ENCODE results near the gene MICAL2.
A peak's percentile ranks its signal among the peaks of the same experiment; 100 is the strongest.

The MICAL2 gene

GRCh38 chr11:12099132-12099873, 11.1 kb upstream of the MICAL2 start:
- DNase-seq (ENCODE audit: low spot score), result peak; percentile 25

DNA sequence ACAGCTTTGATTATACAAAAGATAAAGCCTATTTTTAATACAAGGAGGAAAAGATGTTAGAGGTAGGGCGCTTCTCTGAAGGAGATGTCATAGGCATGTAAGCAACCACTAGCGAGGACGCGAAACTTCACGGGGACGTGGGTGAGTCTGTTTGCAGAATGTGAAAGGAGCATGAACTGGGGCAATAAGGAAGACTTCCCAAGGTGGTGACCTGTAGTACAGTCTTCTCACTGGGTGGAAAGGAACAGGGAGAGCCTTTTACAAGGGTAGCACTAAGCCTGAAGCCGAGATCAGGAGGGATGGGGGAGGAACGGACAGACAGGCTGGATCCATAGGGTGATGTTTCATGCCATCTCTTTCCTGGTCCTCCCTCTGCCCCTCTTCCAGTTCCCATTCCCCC, 10.0 kb upstream of the MICAL2 start:
- no peak for DNase-seq (ENCODE audit: low spot score)

DNA sequence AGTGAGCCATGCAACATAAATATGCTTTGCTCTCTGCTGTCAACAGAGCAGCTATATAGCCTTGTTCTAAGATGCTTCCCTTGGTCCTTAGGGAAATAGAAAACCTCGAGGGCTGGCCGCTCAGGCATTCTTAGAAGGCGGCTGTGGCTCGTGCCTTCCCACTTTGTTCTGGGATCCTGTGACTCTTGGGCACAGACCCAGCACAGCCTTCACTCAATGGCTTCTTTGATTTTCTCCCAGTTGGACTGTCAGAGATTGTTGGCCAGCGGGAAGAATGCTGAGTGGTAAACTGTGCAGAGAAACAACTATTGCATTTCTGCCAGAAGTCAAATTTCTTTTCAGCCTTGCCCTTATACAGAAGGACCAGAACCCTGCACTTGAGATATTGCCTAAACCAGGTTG, 9.5 kb upstream of the MICAL2 start:
- DNase-seq (ENCODE audit: low spot score), result peak; percentile 95

DNA sequence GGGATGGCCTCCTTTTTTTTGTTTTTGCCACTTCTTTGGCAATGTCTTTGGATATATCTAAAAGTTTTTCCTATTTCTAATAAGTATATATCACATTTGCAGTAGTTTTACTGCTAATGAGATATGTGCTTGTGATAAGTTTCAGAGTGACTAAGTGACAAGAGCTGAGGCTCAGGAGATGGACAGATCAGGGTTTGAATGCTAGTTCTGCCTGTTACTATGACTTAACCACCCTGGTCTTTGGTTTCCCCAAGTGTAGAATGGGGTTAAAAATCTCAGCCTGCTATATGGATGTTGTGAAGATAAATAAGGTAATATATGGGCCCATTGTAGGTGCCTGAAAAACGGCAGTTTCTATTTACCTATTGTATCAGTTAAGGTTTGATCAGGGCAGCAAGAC, 9.1 kb upstream of the MICAL2 start:
- DNase-seq (ENCODE audit: low spot score), result no peak

DNA sequence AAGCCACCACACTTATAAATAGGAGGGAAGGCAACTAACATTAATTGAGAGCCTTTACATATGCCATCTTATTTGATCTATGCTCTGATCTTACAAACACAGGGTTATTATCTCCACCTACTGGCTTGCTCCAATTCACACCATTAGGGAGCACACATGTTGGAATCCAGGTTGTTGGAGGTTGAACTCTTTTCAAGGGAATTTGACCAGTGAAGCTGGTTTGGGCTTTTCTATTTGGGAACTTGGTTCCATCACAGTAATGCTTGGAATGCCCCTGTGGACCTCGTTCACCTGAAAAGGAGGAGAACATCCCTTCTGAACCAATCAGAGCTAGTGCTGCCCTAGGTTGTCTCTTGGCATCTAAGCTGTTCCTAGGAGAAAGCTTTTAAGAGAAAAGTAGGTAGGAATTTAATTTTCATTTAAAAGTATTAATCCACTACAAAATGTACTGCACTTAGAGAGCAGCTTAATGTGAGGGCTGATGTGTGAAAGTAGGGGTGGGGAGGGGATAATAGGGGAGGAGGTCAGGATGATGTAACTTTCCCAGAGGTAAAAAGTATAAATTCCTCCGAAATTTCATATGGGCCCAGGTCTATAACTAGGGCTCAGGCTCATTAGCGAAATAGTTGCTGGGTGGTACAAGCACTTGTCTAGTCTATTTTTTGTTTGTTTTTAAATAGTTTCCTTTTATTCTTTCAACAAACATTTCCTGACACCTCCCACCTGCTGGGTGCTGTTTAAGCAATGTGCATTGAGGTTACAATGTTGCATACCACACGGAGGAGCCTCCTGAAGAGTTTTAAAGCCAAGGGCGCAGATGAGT, 7.6 kb upstream of the MICAL2 start:
- no peak for DNase-seq (ENCODE audit: low spot score)

- no peak for DNase-seq (ENCODE audit: low spot score)
Measured at GRCh38 chr11:12103411-12104225, 6.8 kb upstream of the MICAL2 start.

DNA sequence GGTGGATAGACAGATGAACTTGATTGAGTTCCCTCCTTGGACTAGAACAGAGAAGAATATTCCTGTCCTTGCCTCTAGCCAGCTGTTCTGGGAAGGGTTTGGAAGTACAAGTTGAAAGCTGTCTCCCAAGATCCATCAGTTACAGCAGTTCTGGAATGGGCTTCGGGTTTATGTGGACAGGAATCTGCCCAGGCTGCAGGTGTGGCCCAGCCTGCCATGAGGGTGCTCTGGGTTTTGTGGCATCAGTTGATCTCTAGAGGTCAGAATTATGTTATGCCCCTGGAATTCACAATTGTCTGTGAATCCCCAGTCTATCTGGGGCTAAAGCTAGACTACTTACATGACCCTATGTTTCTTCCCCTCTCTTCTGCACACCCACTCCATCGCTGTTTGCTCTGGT, 4.9 kb upstream of the MICAL2 start:
- no peak for DNase-seq (ENCODE audit: low spot score)

DNA sequence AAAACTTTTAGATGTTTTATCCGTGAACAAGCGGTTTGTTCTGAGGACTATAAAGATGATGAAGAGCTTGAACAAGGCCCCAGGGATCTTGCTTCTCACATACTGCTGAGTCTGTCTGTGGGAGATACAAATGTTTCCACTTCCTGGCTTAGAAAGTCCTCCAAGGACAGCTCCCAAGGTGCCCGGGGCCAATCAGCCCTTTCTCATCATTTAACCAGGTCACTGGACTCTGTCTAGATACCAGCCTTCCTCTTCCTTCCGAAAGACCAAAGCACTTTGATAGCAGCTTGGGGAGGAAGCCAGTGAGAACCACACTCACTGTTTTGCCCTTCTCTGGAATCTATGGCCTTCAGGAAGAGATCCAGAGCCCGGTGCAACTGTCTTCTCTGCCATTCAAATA, 4.3 kb upstream of the MICAL2 start:
- no peak for DNase-seq (ENCODE audit: low spot score)

- no peak for DNase-seq (ENCODE audit: low spot score)
Measured at GRCh38 chr11:12106501-12106900, 3.9 kb upstream of the MICAL2 start.

DNA sequence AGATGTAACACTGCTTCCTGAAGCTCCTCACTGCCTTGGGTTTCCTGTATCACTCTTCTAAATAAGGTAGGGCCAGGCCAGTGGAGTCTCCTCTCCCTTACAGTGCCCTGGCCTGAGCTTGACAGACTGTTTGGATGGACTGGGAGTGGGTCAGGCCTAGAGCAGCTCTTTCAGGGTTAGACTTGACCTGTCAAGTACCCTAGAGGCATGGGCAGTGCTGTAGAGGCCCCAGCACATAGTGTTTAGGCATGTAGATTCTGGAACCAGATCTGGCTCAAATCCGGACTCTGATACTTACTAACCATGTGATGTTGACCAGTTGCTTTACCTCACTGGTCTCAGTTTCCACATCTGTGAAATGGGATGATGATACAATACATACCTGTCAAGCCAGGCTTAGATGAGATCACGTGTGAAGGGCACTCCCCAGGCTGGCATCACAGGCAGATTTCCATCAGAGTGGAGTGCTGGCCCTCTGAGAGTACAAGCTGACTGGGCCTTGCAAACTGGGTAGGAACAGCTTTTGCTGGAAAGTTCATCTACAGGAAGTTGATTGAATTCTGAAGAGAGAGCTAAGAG, 1.4 kb upstream of the MICAL2 start:
- no peak for DNase-seq (ENCODE audit: low spot score)

DNA sequence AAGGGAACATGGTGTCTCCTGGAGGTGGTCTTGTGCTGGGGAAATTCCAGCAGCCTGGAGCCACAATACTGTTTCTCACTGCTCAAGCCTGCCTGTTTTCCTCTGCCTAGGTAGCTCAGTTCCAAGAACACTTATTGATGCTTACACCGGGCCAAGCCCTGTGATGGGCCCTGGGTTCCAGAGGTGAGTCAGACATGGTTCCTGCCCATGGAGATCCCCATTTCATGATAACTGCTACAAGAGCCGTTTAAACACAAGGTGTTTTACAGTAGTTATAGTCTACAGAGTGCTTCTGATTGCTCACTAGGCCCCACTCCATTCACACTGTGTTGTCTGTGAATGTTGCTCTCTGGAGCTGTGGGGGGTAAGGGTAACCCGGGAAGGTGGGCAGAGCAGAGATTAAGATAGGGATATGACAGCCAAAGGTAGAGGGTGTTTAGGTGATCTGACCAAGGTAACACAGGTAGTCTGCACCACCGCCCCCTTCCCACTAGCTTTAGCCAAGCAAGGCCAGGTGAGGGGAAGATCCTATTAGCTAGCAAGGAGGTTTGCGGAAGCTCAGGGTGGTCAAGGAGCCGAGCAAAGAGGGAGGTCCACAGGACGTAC, 696 bp upstream of the MICAL2 start:
- DNase-seq (ENCODE audit: low spot score), result no peak

DNA sequence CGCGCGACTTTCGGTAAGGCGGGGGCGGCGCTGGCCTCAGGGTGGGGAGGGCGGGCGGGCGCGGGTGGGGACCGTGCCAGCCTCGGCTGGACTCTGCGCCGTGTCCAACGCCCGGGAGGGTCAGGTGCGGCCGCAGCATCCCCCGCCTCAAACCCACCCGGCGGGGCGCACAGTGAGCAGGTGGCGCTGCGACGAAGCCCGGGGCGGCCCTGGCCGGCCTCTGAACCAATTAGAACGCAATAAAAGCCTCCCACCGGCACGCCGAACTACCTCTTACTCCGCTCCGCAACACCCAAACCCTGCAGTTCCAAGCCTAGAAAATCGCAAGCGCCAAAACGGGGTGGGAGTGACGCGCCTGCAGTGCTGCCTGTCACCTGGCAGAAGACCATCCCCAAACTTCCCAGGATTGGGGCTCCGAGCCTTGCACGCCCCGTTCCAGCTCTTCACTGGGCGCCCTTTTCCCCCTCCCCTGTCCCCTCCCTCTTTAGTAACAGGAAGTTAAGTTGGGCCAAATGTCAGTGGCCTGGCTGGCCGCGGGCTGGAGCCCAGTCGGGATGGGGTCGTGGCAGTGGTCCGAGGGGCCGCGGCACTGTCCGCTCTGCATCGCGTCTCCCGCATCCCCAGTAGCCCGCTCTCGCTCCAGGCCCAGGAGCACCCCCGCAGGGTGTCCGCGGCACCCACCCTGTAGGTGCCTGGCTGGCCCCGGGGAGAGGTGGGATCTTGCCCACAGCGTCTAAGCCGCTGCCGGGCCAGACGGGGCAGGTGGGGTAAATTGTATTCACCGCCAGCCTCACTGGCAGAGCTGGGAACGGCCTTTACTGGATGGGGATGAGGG, 541 bp downstream of the MICAL2 start:
- DNase-seq (ENCODE audit: low spot score), result no peak

DNA sequence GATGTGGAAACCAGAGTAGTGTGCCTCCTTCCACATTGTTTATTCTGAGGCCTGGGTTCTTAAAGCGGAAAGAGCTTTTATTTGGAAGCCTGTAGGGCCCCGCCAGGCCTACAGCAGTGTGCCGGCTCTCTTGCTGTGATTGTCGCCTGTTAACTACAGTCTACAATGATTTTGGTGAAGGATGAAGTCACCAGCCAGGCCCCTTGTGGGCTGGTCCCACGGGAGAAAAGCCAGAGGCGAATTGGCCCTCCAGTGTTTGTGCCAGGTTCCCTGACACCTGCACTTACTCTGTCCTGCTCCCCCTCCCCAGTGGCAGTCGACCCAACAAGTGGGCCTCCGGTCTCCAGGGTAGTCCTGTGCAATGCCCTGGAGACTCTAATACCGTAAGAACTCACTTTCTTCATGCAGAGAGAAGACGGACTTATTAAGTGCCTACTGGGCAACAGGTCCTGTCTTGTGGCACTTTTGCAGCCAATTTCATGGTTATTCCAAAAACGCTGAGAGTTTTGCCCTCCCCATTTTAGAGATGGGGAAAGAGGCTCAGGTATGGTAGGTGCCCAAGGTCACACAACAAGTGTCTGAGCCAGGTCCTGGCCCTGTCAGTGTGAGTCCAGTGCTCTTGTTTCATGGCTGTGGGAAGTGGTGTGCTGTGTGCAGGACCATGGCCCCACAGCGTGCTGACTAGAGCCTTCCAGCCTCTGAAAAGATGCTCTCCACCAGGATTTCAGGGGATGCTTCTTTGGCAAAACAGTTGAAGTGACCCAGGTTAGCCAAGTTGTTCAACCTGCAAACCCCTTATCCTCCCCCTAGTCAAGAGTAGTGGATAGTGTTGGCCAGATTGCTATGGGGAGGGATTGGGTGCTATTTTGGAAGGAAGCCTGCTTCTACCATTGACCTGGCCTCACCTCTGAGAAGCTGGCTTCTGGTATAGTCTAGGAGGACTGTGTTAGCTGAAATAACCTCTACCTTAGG, 1.4 kb downstream of the MICAL2 start:
- DNase-seq (ENCODE audit: low spot score), result no peak

- no peak for DNase-seq (ENCODE audit: low spot score)
Measured at GRCh38 chr11:12112750-12113149, 2.4 kb downstream of the MICAL2 start.

DNA sequence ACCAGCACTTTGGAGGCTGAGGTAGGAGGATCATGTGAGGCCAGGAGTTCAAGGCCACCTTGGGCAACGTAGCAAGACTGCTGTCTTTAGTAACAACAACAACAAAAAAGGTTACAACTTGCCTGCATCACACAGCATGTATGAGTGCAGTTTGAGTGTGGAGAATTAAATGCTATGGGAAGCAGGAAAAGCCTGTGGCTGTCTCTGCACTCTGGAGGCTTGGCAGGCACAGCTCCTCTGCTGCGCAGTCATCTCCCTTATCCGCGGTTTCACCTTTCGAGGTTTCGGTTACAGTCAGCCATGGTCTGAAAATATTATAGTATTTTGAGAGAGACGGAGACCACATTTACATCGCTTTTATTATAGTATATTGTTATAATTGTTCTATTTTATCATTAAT, 2.9 kb downstream of the MICAL2 start:
- DNase-seq (ENCODE audit: low spot score), result no peak

- DNase-seq (ENCODE audit: low spot score), result no peak
Measured at GRCh38 chr11:12114193-12115033, 4.0 kb downstream of the MICAL2 start.

- no peak for DNase-seq (ENCODE audit: low spot score)
Measured at GRCh38 chr11:12116425-12117032, 6.1 kb downstream of the MICAL2 start.

DNA sequence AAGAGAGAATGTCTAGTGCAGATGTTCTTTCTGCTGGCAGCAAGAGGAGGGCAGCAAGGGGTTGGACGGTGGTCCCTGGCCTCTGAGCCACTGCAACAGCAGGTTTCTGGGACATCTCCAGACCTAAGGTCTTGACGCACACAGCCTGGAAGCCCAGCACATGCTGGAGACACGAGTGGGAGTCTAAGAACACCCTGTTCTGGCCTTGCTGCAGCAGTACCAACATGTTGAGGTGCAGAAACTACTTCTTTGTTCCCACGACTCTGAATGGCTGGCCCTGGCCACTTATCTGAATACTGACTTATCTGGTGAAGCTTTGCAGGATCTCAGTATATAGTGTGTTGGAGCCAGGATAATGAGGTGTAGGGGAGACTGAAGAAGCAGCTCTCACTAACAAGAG, 6.8 kb downstream of the MICAL2 start:
- no peak for DNase-seq (ENCODE audit: low spot score)

All from pons (tissue), 1 donor.